Calu3 (cell line): ENCODE results near the gene PACSIN3. TPM values are rescaled to one million over a fixed set of nuclear protein-coding genes. Genes with fewer than 3 reads are reported as not detected.

Source experiments
- BruUV-seq: library from RNA; stranded (reverse); fragments of 400-500 nt; replicated peaks from 2 replicates; lab custom pipeline; 2021; lab: Mats Ljungman, UMichigan
- CTCF ChIA-PET: fragments of 300-600 bp; sonication (Branson Sonifier 250); formaldehyde crosslinking; loops from one replicate; lab custom pipeline; 2022; ENCODE audit warnings: antibody characterized with exemption; lab: Charles Lee
- DNase-seq: peaks from one replicate; pipeline ENCODE4 v3.0.0; 2022
- H3K27ac Mint-ChIP-seq: one replicate; pipeline ENCODE4 v1.8.0; 2022; ENCODE audit warnings: mixed read lengths; ENCODE audit not compliant: unreplicated experiment
- H3K27me3 Mint-ChIP-seq: one replicate; pipeline ENCODE4 v1.8.0; 2022; ENCODE audit warnings: mixed read lengths; ENCODE audit not compliant: unreplicated experiment
- H3K36me3 Mint-ChIP-seq: one replicate; pipeline ENCODE4 v1.8.0; 2022; ENCODE audit warnings: mild to moderate bottlenecking, moderate library complexity, mixed read lengths; ENCODE audit not compliant: insufficient read depth, unreplicated experiment
- H3K4me1 Mint-ChIP-seq: one replicate; pipeline ENCODE4 v1.8.0; 2022; ENCODE audit warnings: mild to moderate bottlenecking, low read depth, mixed read lengths; ENCODE audit not compliant: unreplicated experiment
- H3K4me3 Mint-ChIP-seq: one replicate; pipeline ENCODE4 v1.8.0; 2022; ENCODE audit warnings: mild to moderate bottlenecking, low read depth, moderate library complexity, mixed read lengths; ENCODE audit not compliant: unreplicated experiment
- H3K9me3 Mint-ChIP-seq: one replicate; pipeline ENCODE4 v1.8.0; 2022; ENCODE audit warnings: low read depth, mixed read lengths; ENCODE audit not compliant: unreplicated experiment
- intact Hi-C: fragments of 100-400 bp; cut with micrococcal nuclease; formaldehyde crosslinking; loops from one replicate; pipeline ENCODE4 v1.10.0; 2022; ENCODE audit not compliant: unreplicated experiment
- total RNA-seq: library from RNA; stranded (reverse); gene quantifications from 2 replicates; pipeline ENCODE4 v1.2.3, GENCODE V29; 2022
- TF ChIP-seq, protein P1 (sequence below): fragments of 200-600 bp; IDR thresholded peaks from one replicate; pipeline ENCODE4 v1.8.0; 2022; ENCODE audit warnings: antibody characterized with exemption; ENCODE audit not compliant: unreplicated experiment

PACSIN3 gene
- total RNA-seq, 1 experiment from 2014 or later = 26.5 TPM

DNA sequence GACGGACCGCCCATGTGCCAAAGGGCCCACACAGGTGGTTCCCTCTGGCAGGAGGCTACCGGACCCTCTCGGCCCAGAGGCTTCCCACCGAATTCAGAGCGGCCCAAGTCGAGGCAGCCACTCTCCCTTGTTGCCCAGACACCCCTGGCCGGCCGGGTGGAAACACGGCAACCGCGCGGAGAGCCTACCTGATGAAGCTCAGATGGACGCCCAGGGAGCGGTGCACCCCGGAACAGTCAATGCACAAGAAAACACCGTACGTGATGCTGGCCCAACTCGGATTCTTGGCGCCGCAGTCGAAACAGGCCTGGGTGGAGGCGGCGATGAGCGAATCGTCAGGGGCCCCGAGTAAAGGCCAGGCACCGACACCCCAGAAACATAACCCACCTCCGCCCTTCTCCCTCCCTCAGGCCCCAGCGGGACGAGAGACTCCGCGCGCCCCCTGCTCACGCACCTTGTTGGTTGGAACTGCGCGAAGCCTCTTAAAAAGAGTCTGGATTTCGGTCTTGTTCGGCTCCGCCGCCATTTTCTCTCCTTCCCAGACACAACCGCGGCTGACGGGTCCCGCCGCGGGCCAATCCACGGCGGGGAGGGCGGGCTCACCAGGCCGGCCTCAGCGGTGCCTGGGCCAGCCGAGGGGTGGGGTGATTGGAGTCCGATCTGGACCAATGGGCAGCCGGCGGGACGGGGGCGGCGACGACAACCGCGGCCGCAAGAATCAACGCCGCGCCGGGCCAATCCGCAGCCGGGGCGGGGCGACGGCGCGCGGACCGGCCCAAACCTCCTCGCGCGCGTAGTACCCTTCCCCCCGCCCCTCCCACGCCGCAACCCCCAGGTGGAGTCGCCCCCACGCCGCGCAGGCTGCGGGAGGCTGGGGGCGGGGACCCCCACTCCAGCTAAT, 9.7 kb downstream of the PACSIN3 start, which contains the start of gene ARFGAP2:
TSS of gene ARFGAP2 (minus strand) at position 552 of the 901 bp plus-strand sequence. CDS start at position 526, 26 bp downstream.
- peak within 1 kb of the TSS; percentile 98 for H3K4me3 Mint-ChIP-seq
- H3K27ac Mint-ChIP-seq = peak within 1 kb of the TSS; percentile 99
- H3K4me1 Mint-ChIP-seq = peaks cover 23% of the 10 kb centered on the region
- no peaks in the 10 kb centered on the region for H3K9me3 Mint-ChIP-seq
- CTCF ChIA-PET = interaction anchor here (1.9 to 3.8 kb wide), 2 partner anchors 11 to 82 kb away, joined by 4 to 22 read pairs; partner anchors contain the start of gene NR1H3
- intact Hi-C loops = loop anchor here (2.0 to 5.0 kb wide), 3 partner anchors 36 to 181 kb away; partner anchors contain the start of gene DDB2
- BruUV-seq = TSS peak; percentile 62
- H3K27me3 Mint-ChIP-seq = no peaks in the 10 kb centered on the region
- peak; percentile 99 for DNase-seq
- peaks cover 68% of the 10 kb centered on the region for H3K36me3 Mint-ChIP-seq
- TF ChIP-seq, protein P1, sequence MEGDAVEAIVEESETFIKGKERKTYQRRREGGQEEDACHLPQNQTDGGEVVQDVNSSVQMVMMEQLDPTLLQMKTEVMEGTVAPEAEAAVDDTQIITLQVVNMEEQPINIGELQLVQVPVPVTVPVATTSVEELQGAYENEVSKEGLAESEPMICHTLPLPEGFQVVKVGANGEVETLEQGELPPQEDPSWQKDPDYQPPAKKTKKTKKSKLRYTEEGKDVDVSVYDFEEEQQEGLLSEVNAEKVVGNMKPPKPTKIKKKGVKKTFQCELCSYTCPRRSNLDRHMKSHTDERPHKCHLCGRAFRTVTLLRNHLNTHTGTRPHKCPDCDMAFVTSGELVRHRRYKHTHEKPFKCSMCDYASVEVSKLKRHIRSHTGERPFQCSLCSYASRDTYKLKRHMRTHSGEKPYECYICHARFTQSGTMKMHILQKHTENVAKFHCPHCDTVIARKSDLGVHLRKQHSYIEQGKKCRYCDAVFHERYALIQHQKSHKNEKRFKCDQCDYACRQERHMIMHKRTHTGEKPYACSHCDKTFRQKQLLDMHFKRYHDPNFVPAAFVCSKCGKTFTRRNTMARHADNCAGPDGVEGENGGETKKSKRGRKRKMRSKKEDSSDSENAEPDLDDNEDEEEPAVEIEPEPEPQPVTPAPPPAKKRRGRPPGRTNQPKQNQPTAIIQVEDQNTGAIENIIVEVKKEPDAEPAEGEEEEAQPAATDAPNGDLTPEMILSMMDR = no peak

DNA sequence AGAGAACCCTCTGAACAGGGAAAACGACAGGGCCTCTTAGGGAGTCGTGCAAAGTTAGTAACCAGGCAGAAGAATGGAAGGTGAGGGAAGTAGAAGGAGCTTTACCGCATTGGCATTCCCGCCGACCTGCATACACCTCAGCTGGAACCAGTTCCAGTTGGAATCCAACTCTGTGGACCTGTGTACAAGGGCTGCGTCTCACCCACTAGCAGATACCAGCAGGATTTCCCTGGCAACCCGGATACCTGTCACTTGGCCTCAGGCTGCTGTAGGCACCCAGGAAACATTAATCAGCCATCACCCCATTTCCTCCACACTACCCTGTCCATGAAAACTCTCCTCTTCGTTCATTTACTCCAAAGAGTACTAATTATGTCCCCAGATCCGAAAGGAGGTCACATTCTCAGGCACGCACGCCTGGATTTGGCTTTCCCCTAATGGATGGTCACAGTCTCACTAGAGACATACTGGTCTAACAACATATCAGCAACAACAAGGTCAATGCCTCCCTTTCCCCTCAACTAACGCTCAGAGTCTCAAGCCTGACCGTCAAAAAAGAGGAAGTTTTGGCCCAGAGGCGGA, 10.4 kb downstream of the PACSIN3 start:
- Mint-ChIP-seq H3K4me1 (peaks cover 23% of the 10 kb centered on the region), H3K9me3 (no peaks in the 10 kb centered on the region), H3K27ac (peak overlapping the region; percentile 99), H3K27me3 (no peaks in the 10 kb centered on the region), H3K4me3 (peak overlapping the region; percentile 98), H3K36me3 (peaks cover 71% of the 10 kb centered on the region)
- no peak for DNase-seq
- no TSS peak for BruUV-seq
- intact Hi-C loops = loop anchor here (2.0 to 5.0 kb wide), 3 partner anchors 36 to 181 kb away; partner anchors contain the start of gene DDB2
- CTCF ChIA-PET = interaction anchor here (0.6 to 3.8 kb wide), 3 partner anchors 83 to 795 kb away, joined by 3 to 22 read pairs (median 5); partner anchors contain the start of gene NR1H3
- TF ChIP-seq, protein P1 = no peak

DNA sequence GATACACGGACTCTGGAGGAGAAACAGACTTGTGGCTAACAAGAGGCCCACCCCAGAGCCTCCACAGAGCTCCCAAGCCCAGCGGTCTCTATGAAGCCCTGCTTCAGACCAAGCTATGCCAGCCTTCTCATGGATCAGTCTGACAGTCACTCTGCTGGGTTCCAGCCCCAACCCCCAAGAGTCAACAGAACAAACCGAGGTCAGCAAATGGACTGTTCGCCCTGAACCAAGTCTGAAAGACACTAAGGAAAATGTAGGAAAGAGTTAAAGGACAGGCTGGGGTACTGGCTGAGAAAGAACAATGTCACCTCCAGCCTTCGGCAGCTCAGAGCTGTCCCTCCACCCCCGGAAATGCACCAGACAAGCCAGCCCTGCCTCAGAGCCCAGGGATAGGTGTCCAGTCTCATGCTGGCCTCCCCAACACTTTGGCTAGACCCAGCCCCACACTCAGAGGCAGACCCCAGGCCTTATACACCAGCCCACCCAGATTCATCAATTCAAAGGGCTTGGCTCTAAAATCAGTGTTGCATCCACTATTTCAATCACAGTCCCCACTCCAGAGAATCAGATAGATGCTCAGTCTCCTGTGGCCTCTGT, 13.4 kb downstream of the PACSIN3 start:
- intact Hi-C loops = no loop called here
- no peaks in the 10 kb centered on the region for H3K9me3 Mint-ChIP-seq
- no peak overlapping the region for H3K4me3 Mint-ChIP-seq
- BruUV-seq = no TSS peak
- H3K27ac Mint-ChIP-seq = no peak overlapping the region
- H3K36me3 Mint-ChIP-seq = peaks cover 72% of the 10 kb centered on the region
- DNase-seq = no peak
- H3K27me3 Mint-ChIP-seq = no peaks in the 10 kb centered on the region
- H3K4me1 Mint-ChIP-seq = peaks cover 22% of the 10 kb centered on the region
- CTCF ChIA-PET = interaction anchor here (0.6 kb wide), 1 partner anchor 291 kb away, joined by 3 read pairs; no protein-coding TSS in a partner anchor
- TF ChIP-seq, protein P1 = no peak

DNA sequence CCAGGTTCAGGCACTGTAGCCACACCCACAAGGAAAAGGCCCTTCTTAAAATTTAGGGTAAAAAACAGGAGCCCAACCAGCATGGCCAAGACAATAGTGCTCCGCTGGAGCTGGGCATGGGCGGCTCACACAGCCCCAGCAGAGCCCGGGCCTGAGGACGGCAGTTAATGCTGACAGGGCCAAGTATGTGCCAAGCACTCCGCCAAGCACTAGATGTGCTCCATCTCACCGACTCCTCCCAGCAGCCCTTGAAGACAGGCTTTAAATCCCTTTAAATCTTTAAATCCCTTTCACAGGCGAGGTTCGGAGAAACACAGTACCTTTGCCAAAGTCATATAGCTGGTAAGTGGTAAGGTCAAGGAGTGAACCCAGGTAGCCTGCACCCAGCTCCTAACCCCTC, 14.4 kb downstream of the PACSIN3 start:
- intact Hi-C loops = no loop called here
- Mint-ChIP-seq H3K9me3 (no peaks in the 10 kb centered on the region), H3K36me3 (peaks cover 63% of the 10 kb centered on the region), H3K27ac (no peak overlapping the region), H3K4me1 (peaks cover 13% of the 10 kb centered on the region), H3K4me3 (no peak overlapping the region), H3K27me3 (no peaks in the 10 kb centered on the region)
- no TSS peak for BruUV-seq
- no peak for DNase-seq
- CTCF ChIA-PET = no interaction called here
- TF ChIP-seq, protein P1 = no peak
